ENCODE data around the gene C13orf46. TPM values are rescaled to one million over a fixed set of nuclear protein-coding genes. Genes with fewer than 3 reads are reported as not detected.

The C13orf46 gene
- total RNA-seq, 1 experiment from 2014 or later = not detected

DNA sequence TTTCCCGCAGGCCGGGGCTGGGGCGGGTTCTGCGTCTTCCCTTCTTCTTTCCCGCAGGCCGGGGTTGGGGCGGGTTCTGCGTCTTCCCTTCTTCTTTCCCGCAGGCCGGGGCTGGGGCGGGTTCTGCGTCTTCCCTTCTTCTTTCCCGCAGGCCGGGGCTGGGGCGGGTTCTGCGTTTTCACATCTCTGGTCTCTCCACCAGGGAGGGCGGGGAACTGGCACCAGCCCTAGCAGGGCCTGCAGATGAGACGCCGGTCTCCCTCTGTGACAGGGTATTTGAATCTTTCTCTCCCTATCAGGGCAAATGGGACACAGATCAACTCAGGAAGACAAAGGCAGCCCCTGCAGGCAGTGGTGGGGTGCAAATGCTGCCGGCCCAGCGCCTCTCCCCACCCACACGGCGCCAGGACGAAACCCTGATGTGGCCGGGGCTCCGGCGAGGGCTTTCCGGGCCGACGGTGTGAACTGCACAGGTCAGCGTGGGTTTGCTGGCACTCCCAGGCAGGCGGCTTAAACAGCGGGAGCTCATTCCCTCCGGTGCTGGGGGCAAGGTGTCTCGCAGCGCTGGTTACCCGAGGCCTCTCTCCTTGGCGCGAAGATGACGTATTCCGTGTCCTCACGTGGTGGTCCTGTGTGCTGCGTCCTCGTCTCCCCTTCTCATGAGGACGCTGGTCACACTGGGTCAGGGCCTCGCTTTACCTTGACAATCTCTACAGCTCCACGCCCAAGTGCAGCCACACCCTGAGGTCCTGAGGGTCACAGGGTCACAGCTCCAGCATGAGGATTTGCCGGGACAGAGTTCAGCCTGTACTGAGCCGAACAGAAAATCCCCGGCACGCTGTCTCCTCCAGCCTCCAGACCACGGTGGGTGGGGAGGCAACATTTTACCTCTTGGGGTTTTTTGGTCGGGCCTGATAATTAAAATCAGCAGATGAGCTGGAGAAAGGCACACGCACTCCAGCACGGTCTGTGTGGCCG is 717 bp upstream of the C13orf46 start:
- Mint-ChIP-seq H3K4me3 (ENCODE audit: unreplicated experiment) (no peak overlapping the region), H3K27ac (ENCODE audit: unreplicated experiment) (no peak overlapping the region), H3K9me3 (ENCODE audit: unreplicated experiment) (no peaks in the 10 kb centered on the region), H3K36me3 (ENCODE audit: insufficient read depth, unreplicated experiment) (no peaks in the 10 kb centered on the region), H3K4me1 (ENCODE audit: low read depth, unreplicated experiment) (no peaks in the 10 kb centered on the region), H3K27me3 (ENCODE audit: insufficient read depth, unreplicated experiment) (no peaks in the 10 kb centered on the region)
- Histone ChIP-seq H3K4me1 (peaks cover 10% of the 10 kb centered on the region), H3K4me3 (ENCODE audit: low read depth, low read length) (no peak overlapping the region), H3K36me3 (ENCODE audit: control insufficient read depth, insufficient read depth, low read length) (no peaks in the 10 kb centered on the region), H3K9me3 (no peaks in the 10 kb centered on the region), H3K27me3 (replicated peaks; ENCODE audit: control insufficient read depth, insufficient read depth, low read length) (no peaks in the 10 kb centered on the region)
- CTCF ChIA-PET = no interaction called here
- BruUV-seq (replicated peaks) = no TSS peak
- POLR2A ChIA-PET = no interaction called here
- intact Hi-C loops (cut with micrococcal nuclease; ENCODE audit: unreplicated experiment) = no loop called here
- TF ChIP-seq CTCF (IDR thresholded peaks at IDR 0.05; ENCODE audit: insufficient read depth in 1 of 2, low read depth in 1 of 2, low read length in 1 of 2, severe bottlenecking in 1 of 2, unreplicated experiment in 1 of 2) = no peak
- no peak for DNase-seq

DNA sequence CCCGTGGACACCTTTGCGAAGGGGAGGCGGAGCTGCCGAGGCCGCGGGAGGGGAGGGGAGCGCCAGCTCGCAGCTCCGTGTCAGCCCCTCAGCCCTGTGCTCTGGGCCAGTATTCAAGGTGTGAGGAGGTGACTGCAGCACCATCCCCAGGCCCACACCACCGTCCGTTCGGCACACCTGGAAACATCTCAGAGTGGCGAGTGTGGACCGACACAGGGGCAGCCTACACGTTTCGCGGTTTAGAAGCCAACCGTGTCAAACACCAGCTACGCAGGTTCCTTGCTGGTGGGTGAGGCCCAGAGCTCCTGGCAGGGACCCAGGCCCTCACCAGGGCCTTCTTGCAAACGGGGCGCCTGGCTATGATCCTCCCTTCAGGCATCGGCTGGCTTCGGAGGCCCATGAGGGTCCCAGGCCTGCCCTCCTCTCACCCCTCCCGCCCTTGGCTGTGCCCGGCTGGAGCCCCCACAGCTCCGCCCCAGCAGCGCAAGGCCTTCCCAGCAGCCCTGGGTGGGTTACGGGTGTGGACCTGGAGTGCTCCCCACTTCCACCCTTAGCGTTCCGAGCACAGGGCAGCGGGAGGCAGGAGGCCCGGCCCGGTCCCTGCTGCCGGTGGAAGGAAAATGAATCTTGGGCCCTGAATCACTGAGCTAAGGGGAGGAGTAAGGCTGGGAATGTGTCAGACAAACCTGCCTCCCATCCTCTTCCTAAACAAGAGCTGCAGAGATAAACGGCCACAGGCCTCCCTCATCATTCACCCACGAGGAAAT is 1.2 kb downstream of the C13orf46 start:
- TF ChIP-seq CTCF (IDR thresholded peaks at IDR 0.05; ENCODE audit: insufficient read depth in 1 of 2, low read depth in 1 of 2, low read length in 1 of 2, severe bottlenecking in 1 of 2, unreplicated experiment in 1 of 2) = no peak
- Histone ChIP-seq H3K4me1 (peaks cover 10% of the 10 kb centered on the region), H3K36me3 (ENCODE audit: control insufficient read depth, insufficient read depth, low read length) (no peaks in the 10 kb centered on the region), H3K27me3 (replicated peaks; ENCODE audit: control insufficient read depth, insufficient read depth, low read length) (no peaks in the 10 kb centered on the region), H3K9me3 (peaks cover 4% of the 10 kb centered on the region; the same call in 1 of the 2 replicates), H3K4me3 (ENCODE audit: low read depth, low read length) (no peak overlapping the region)
- POLR2A ChIA-PET = no interaction called here
- Mint-ChIP-seq H3K27me3 (ENCODE audit: insufficient read depth, unreplicated experiment) (no peaks in the 10 kb centered on the region), H3K36me3 (ENCODE audit: insufficient read depth, unreplicated experiment) (no peaks in the 10 kb centered on the region), H3K27ac (ENCODE audit: unreplicated experiment) (no peak overlapping the region), H3K4me3 (ENCODE audit: unreplicated experiment) (no peak overlapping the region), H3K4me1 (ENCODE audit: low read depth, unreplicated experiment) (no peaks in the 10 kb centered on the region), H3K9me3 (ENCODE audit: unreplicated experiment) (no peaks in the 10 kb centered on the region)
- DNase-seq = no peak
- CTCF ChIA-PET = no interaction called here
- intact Hi-C loops (cut with micrococcal nuclease; ENCODE audit: unreplicated experiment) = no loop called here
- no TSS peak for BruUV-seq (replicated peaks)

DNA sequence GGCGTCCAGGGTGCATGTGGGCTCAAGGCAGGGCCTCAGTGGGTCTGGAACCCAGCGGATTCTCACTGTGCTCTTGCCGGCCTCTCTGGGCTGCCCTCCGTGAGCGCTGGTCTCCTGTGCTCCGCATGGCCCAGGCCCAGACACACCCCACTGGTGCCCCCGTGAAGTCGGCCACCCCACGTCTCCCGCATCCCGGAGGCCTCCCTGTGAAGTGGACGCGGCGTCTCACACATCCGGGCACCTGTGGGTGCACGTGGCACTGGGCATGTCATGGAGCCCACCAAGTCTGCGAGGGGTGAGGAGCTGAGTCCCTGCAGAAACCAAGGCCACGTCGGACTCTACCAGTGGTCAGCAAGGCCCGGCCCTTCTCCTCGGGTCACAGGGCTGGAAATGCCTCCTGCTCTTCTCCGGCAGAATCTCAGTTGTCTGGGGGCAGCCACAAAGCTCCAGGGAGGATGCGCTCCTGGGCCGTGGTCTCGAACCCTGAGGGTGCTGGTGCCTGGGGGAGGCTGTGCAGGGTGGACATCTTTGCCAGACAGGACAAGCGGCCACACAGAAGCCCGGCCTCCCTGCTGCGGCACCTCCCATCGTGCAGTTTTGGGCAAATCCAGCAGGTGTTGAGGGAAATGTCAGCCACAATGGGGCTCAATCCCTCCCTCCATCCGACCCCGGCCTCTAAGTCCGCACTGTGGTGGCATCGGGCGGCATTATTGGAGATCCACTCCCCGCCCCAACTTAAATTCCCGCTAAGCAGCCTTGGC is 2.2 kb downstream of the C13orf46 start:
- no peaks in the 10 kb centered on the region for H3K36me3 ChIP-seq (ENCODE audit: control insufficient read depth, insufficient read depth, low read length)
- TF ChIP-seq CTCF (IDR thresholded peaks at IDR 0.05; ENCODE audit: insufficient read depth in 1 of 2, low read depth in 1 of 2, low read length in 1 of 2, severe bottlenecking in 1 of 2, unreplicated experiment in 1 of 2) = no peak
- no peaks in the 10 kb centered on the region for H3K4me1 Mint-ChIP-seq (ENCODE audit: low read depth, unreplicated experiment)
- H3K4me1 ChIP-seq = peaks cover 2% of the 10 kb centered on the region
- CTCF ChIA-PET = no interaction called here
- no peaks in the 10 kb centered on the region for H3K36me3 Mint-ChIP-seq (ENCODE audit: insufficient read depth, unreplicated experiment)
- no peaks in the 10 kb centered on the region for H3K9me3 Mint-ChIP-seq (ENCODE audit: unreplicated experiment)
- no peak for DNase-seq
- BruUV-seq (replicated peaks) = no TSS peak
- peaks cover 5% of the 10 kb centered on the region; the same call in 1 of the 2 replicates for H3K9me3 ChIP-seq
- no peak overlapping the region for H3K4me3 ChIP-seq (ENCODE audit: low read depth, low read length)
- POLR2A ChIA-PET = no interaction called here
- no peaks in the 10 kb centered on the region for H3K27me3 ChIP-seq (replicated peaks; ENCODE audit: control insufficient read depth, insufficient read depth, low read length)
- no peaks in the 10 kb centered on the region for H3K27me3 Mint-ChIP-seq (ENCODE audit: insufficient read depth, unreplicated experiment)
- no peak overlapping the region for H3K27ac Mint-ChIP-seq (ENCODE audit: unreplicated experiment)
- intact Hi-C loops (cut with micrococcal nuclease; ENCODE audit: unreplicated experiment) = no loop called here
- H3K4me3 Mint-ChIP-seq (ENCODE audit: unreplicated experiment) = no peak overlapping the region
